Fibroblast of the aortic adventitia (primary cell): ENCODE results near the gene NUB1. TPM values are rescaled to one million over a fixed set of nuclear protein-coding genes. Genes with fewer than 3 reads are reported as not detected.

Experiments
- DNase-seq: peaks from one replicate; pipeline ENCODE4 v3.0.0-alpha.2; 2010; ENCODE audit warnings: low read depth
- H3K4me3 ChIP-seq: 2 replicates; pipeline ENCODE4 v1.5.1; 2011; ENCODE audit warnings: low read depth, mild to moderate bottlenecking, control low read depth, low read length, moderate library complexity
- CTCF ChIP-seq: IDR thresholded peaks from 2 replicates; pipeline ENCODE4 v1.5.1; 2011; ENCODE audit warnings: mild to moderate bottlenecking, low read length, control low read depth, inconsistent platforms; ENCODE audit not compliant: insufficient read depth
- total RNA-seq: library from RNA; depleted of rRNA; stranded (reverse); fragments of >200 nt; gene quantifications from 2 replicates; pipeline ENCODE4 v1.2.3, GENCODE V29; 2012; ENCODE audit warnings: low replicate concordance

The NUB1 gene
- total RNA-seq, 1 donor = 46.5 TPM

- no peak for DNase-seq
- no peak for TF ChIP-seq CTCF
- H3K4me3 ChIP-seq = no peak overlapping the region
These were observed 20.3 kb upstream of the NUB1 start for GRCh38 chr7:151321341-151321740.

DNA sequence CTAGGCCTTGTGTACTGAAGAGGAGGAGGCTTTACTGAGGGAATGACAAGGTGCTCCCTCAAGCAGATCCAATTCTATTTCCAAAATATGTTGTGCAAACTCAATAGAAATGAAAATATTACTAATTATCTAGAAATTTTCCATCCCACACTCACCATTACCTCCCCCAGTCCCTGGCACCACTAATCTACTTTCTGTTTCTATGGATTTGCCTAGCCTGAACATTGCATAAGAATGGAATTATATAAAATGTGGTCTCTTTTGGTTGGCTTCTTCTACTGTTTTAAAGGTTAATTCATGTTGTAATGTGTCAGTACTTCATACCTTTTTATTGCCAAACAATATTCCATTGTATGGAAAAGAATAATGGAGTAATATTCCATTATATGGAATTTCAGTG is 18.7 kb upstream of the NUB1 start:
- TF ChIP-seq CTCF = no peak
- no peak for DNase-seq
- no peak overlapping the region for H3K4me3 ChIP-seq

GRCh38 chr7:151327022-151327421 is 14.6 kb upstream of the NUB1 start:
- DNase-seq = no peak
- no peak for TF ChIP-seq CTCF
- H3K4me3 ChIP-seq = no peak overlapping the region

DNA sequence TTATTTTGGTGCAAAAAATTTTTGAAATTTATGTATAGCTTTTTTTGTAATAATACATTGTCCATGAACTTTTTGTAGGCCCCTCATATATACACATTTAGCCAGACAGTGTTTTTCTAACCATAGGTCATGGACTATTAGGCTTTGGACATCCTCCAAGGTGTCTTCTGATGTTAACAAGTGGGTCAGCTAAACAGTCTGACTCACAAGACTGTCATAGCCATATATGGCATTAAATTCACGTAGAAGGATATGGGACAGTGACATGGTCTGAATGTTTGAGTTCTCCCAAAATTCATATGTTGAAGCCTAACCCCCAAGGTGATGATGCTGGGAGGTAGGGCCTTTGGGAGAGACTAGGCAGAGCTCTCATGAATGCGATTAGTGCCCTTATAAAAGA is 14.0 kb upstream of the NUB1 start:
- no peak for DNase-seq
- no peak overlapping the region for H3K4me3 ChIP-seq
- no peak for TF ChIP-seq CTCF

DNA sequence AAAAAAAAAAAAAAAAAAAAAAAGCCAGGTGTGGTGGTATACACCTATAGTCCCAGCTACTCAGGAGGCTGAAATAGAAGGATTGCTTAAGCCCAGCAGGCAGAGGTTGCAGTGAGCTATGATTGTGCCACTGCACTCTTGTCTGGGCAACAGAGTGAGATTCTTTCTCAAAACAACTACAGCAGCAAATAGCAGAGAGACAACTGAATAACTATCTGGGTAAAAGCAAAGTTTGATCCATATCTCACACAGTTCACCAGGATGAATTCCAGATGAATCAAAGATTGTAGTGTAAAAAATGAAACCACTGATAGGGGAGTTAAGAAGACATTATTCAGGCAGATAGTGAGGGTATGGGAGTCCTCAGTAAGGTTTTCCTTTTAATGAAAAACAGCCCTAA is 11.4 kb upstream of the NUB1 start:
- H3K4me3 ChIP-seq = no peak overlapping the region
- no peak for DNase-seq
- no peak for TF ChIP-seq CTCF

GRCh38 chr7:151330661-151331060 is 11.0 kb upstream of the NUB1 start:
- no peak for DNase-seq
- no peak overlapping the region for H3K4me3 ChIP-seq
- TF ChIP-seq CTCF = no peak

DNA sequence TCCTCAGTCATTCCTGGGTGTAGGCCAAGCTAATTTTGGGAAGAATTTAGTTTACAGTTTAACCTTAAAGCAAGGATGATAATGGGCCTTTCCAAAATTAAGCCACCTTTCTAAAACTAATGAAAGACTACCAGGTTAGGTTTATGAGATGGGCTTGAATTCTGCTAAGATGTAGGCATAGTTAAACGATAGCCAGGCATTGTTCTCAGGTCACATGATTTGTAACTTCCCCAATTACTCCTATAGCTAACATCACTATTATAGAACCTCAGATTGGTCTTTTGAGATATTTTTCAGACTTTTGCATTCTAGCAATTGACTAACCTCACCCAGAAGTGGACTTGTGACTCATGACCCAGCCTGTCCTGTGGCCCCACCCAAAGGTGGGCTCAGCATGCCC is 7.0 kb upstream of the NUB1 start:
- TF ChIP-seq CTCF = no peak
- H3K4me3 ChIP-seq = no peak overlapping the region
- no peak for DNase-seq
